ENCODE results near the gene LRP1.

Gene LRP1

DNA sequence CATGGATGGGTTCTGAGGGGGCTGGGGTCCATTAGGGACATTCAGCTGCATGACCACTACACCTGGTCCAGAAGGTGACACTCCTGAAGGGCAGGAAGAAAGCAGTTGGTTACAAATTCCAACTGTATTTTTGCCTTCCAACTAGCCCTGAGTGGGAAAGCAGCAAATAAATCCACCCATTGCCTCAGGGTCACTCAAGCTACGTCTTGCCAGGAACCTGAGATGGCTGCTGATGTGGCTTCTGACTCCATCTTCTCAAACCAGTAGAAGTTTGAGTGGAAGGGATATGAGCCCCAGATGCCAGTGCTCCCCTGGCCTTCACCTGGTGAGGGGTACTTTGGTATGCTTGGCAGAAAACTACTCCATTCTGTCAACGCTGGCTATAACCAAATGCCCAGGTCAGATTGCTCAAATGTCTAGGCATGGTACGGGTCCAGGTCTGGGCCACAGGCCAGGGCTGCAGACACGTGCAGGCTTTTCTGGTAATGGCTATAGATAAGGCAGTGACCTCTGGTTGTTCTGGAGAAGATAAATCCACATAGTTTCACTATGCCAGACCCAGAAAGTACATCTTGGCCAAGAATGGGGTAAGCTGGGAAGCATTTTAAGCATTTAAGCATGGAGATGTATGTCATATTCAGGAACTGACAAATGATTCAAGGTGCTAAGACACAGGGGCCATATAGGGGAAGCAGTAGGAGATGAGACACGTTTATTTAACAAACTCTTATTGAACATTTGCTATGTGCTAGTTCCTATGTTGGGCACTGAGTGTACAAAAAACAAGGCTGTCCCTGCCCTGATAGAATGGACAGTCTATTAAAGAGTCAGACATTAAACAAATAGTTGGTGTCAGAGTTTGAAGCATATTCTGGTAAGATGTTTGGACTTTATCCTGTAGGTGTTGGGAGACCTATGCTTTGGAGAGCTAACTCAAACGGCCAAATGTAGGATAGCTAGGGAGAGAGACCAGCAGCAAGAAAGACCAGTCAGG is 131.0 kb downstream of the LRP1 start:
- no peak overlapping the region for H3K4me3 ChIP-seq (ENCODE audit: insufficient read length, low read depth)
- no peaks in the 10 kb centered on the region for H3K27me3 ChIP-seq (ENCODE audit: insufficient read depth, insufficient read length)
- no peak overlapping the region for H3K9ac ChIP-seq (ENCODE audit: insufficient read length, low read depth)
- no peaks in the 10 kb centered on the region for H3K9me3 ChIP-seq (ENCODE audit: insufficient read depth, low read length)
- H3K4me1 ChIP-seq (ENCODE audit: insufficient read depth, insufficient read length): no peaks in the 10 kb centered on the region
- DNase-seq (ENCODE audit: low read depth, low spot score): no peak
- H3K36me3 ChIP-seq (ENCODE audit: insufficient read depth, insufficient read length, low read length): peaks cover 42% of the 10 kb centered on the region
- TF ChIP-seq SUZ12 (IDR thresholded peaks at IDR 0.05; ENCODE audit: extremely low read depth, insufficient read depth, insufficient read length) (no peak), YY1 (IDR thresholded peaks at IDR 0.05; ENCODE audit: insufficient read depth, insufficient read length) (no peak), ZNF274 (IDR thresholded peaks at IDR 0.05; ENCODE audit: low read depth, low read length) (no peak)

DNA sequence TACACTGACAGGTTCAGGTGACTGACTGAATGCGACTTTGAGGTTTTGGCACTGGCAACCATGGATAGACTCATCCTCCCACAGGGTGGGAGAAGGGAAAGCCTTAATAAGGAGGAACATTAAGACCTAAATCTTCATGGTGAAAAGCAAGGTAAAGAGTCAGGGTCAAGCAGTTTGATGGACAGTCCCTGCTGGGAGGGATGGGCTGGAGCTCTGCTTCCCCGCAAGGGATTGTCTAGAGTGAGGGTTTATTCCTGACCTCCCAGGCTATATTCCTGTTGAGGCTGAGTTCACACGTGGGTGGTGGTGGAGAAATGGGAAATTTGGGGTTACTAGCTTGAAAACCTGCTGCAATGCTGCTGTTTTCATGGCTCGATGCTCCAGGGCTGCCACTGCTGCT is 132.1 kb downstream of the LRP1 start:
- Histone ChIP-seq H3K9me3 (ENCODE audit: insufficient read depth, low read length) (no peaks in the 10 kb centered on the region), H3K9ac (ENCODE audit: insufficient read length, low read depth) (no peak overlapping the region), H3K4me1 (ENCODE audit: insufficient read depth, insufficient read length) (no peaks in the 10 kb centered on the region), H3K27me3 (ENCODE audit: insufficient read depth, insufficient read length) (no peaks in the 10 kb centered on the region), H3K36me3 (ENCODE audit: insufficient read depth, insufficient read length, low read length) (peaks cover 36% of the 10 kb centered on the region), H3K4me3 (ENCODE audit: insufficient read length, low read depth) (no peak overlapping the region)
- DNase-seq (ENCODE audit: low read depth, low spot score): no peak
- no peak for TF ChIP-seq YY1 (IDR thresholded peaks at IDR 0.05; ENCODE audit: insufficient read depth, insufficient read length)
- TF ChIP-seq SUZ12 (IDR thresholded peaks at IDR 0.05; ENCODE audit: extremely low read depth, insufficient read depth, insufficient read length): no peak
- no peak for TF ChIP-seq ZNF274 (IDR thresholded peaks at IDR 0.05; ENCODE audit: low read depth, low read length)

DNA sequence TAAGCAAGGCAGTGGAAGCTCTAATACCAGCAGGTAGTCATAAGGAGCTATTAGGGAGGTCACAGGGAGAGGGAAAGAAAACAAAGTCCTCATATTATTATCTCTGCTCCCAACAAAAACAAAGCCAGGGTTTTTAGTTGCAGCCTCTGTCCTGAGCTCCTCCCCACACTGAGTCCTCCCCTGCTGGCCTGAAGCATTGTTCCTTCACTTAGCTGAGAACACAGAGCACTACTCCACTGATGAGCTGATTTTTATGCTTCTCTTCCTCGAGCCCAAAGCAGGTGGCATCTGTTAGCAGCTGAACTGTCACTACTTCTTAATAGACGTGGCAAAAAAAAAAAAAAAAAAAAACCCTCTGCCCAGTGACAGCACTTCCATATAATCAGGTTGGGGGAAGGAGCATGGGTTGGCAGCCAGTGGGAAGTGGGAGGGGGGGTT is 133.2 kb downstream of the LRP1 start:
- Histone ChIP-seq H3K4me1 (ENCODE audit: insufficient read depth, insufficient read length) (no peaks in the 10 kb centered on the region), H3K4me3 (ENCODE audit: insufficient read length, low read depth) (no peak overlapping the region), H3K27me3 (ENCODE audit: insufficient read depth, insufficient read length) (no peaks in the 10 kb centered on the region), H3K36me3 (ENCODE audit: insufficient read depth, insufficient read length, low read length) (peaks cover 27% of the 10 kb centered on the region), H3K9ac (ENCODE audit: insufficient read length, low read depth) (no peak overlapping the region), H3K9me3 (ENCODE audit: insufficient read depth, low read length) (no peaks in the 10 kb centered on the region)
- TF ChIP-seq ZNF274 (IDR thresholded peaks at IDR 0.05; ENCODE audit: low read depth, low read length): no peak
- TF ChIP-seq SUZ12 (IDR thresholded peaks at IDR 0.05; ENCODE audit: extremely low read depth, insufficient read depth, insufficient read length): no peak
- TF ChIP-seq YY1 (IDR thresholded peaks at IDR 0.05; ENCODE audit: insufficient read depth, insufficient read length): no peak
- DNase-seq (ENCODE audit: low read depth, low spot score): no peak

DNA sequence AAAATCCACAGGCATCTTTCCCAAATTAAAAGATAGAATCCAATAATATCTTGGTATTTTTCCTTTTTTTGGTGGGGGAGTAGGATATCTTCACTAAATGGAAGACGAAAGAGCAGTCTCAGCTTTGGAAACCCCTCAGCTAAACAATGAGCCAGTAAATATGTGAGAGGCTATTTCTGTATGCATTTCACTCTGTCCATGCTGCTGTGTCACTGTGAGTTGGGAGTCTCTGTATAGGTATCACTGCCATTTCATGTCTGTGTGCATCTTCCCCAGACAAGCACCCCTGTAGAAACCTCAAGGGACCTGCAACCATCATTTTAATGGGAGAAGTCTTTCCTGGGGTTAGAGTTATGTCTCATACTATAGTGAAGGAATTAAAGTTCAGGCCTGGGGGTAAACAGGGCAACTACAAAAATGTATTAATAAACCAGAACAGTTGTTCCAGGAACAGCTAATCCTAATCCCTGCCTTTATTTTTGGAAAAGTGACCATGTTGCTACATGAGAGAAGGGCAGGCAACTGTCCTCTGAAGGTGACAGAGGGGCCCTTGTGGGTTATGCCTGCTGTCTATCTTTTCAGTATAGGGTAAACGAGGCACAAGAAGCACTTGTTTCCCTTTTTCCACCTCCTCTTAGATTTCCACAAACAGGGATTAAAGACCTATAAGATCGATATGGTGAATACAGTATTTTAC is 134.0 kb downstream of the LRP1 start:
- H3K9ac ChIP-seq (ENCODE audit: insufficient read length, low read depth): no peak overlapping the region
- no peak for DNase-seq (ENCODE audit: low read depth, low spot score)

More for the DNA sequence above, 134.0 kb downstream of the LRP1 start:
- Histone ChIP-seq H3K4me1 (ENCODE audit: insufficient read depth, insufficient read length) (no peaks in the 10 kb centered on the region), H3K9me3 (ENCODE audit: insufficient read depth, low read length) (no peaks in the 10 kb centered on the region), H3K36me3 (ENCODE audit: insufficient read depth, insufficient read length, low read length) (peaks cover 27% of the 10 kb centered on the region), H3K4me3 (ENCODE audit: insufficient read length, low read depth) (no peak overlapping the region), H3K27me3 (ENCODE audit: insufficient read depth, insufficient read length) (no peaks in the 10 kb centered on the region)
- TF ChIP-seq SUZ12 (IDR thresholded peaks at IDR 0.05; ENCODE audit: extremely low read depth, insufficient read depth, insufficient read length) (no peak), YY1 (IDR thresholded peaks at IDR 0.05; ENCODE audit: insufficient read depth, insufficient read length) (no peak), ZNF274 (IDR thresholded peaks at IDR 0.05; ENCODE audit: low read depth, low read length) (no peak)

Measured in NT2/D1 (cell line).